Measurements from ENCODE around the gene CXCR1.

DNA sequence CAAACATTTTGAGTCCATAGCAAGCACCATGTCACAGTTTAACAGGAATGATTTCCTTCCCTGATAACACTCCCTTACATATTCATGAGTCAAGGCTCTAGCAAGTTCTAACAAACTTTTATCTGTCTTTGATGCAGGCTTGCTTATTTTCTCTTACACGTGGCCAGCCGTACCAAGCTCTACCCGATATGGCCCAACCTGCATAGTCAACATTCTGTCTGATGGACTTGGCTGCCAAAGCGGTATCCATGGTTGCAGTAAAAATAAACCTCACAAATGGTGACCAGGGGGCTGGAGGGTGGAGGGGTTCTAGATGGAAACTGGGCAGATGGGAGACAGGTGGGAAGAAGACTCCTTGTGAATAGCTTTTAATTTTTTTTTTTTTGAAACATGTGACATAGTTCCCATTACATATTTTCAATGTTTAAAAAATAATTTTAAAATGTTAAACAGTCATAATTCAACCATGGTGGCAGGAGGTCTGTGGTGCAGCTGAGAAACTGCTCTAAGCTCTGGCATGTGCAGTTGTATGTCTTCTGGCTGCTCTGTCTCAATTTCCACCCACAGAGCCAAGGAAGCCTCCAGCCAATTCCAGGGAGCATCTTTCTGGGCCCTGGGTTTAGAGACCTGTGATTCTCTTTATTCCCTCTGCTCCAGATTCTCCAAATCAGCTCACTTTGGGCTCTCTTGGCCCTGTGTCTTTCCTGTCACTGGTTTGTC is 20.7 kb upstream of the CXCR1 start:
- TF ChIP-seq GATA2 (IDR thresholded peaks at IDR 0.05; ENCODE audit: low read depth, low read length) = no peak
- TF ChIP-seq GATA3 (IDR thresholded peaks at IDR 0.05; ENCODE audit: low read depth, low read length) = no peak
